ENCODE data around the gene IRS1. TPM values are rescaled to one million over a fixed set of nuclear protein-coding genes. Genes with fewer than 3 reads are reported as not detected.

IRS1 gene
- total and polyA plus RNA-seq, 4 donors, result 3.1 to 36.7 (median 7.9) TPM

- TF ChIP-seq CTCF (IDR thresholded peaks at IDR 0.05; ENCODE audit: control extremely low read depth, extremely low read depth), result no peak
- Histone ChIP-seq H3K4me1 (ENCODE audit: control insufficient read depth in 5 of 5, insufficient read depth in 5 of 5, low read length in 5 of 5) (peaks cover 0 to 23% (median 5%) of the 10 kb centered on the region in 5 donors), H3K9ac (ENCODE audit: insufficient read depth in 1 of 2, low read length in 2 of 2) (no peak overlapping the region), H3K27me3 (ENCODE audit: control insufficient read depth in 3 of 3, insufficient read depth in 3 of 3, low read length in 2 of 3) (no peaks in the 10 kb centered on the region), H3K9me3 (ENCODE audit: control insufficient read depth in 4 of 4, insufficient read depth in 3 of 4, low read length in 3 of 4) (no peaks in the 10 kb centered on the region), H3K4me3 (no peak overlapping the region), H3K27ac (ENCODE audit: low read depth in 1 of 2, low read length in 1 of 2) (no peak overlapping the region), H3K36me3 (ENCODE audit: control insufficient read depth in 4 of 4, insufficient read depth in 4 of 4, low read length in 4 of 4) (no peaks in the 10 kb centered on the region)
- 88 to 90% methylated on average over 2 of the region's 2 CpGs for WGBS, 2 donors
- ATAC-seq (ENCODE audit: insufficient read depth, low FRiP score), result no peak
- no peak for DNase-seq
Observed at GRCh38 chr2:226687641-226688253, 111.9 kb downstream of the IRS1 start.

- Histone ChIP-seq H3K36me3 (ENCODE audit: control insufficient read depth in 4 of 4, insufficient read depth in 4 of 4, low read length in 4 of 4) (no peaks in the 10 kb centered on the region), H3K27ac (ENCODE audit: low read depth in 1 of 2, low read length in 1 of 2) (no peak overlapping the region), H3K9ac (ENCODE audit: insufficient read depth in 1 of 2, low read length in 2 of 2) (no peak overlapping the region), H3K4me1 (ENCODE audit: control insufficient read depth in 5 of 5, insufficient read depth in 5 of 5, low read length in 5 of 5) (peaks cover 0 to 5% (median 0%) of the 10 kb centered on the region in 5 donors), H3K9me3 (ENCODE audit: control insufficient read depth in 4 of 4, insufficient read depth in 3 of 4, low read length in 3 of 4) (no peaks in the 10 kb centered on the region), H3K4me3 (no peak overlapping the region), H3K27me3 (ENCODE audit: control insufficient read depth in 3 of 3, insufficient read depth in 3 of 3, low read length in 2 of 3) (no peaks in the 10 kb centered on the region)
- 77 to 78% methylated on average over 4 of the region's 4 CpGs for WGBS, 2 donors
- no peak for TF ChIP-seq CTCF (IDR thresholded peaks at IDR 0.05; ENCODE audit: control extremely low read depth, extremely low read depth)
- ATAC-seq (ENCODE audit: insufficient read depth, low FRiP score) (no peak), DNase-seq (no peak)
Observed at GRCh38 chr2:226684563-226684959, 115.1 kb downstream of the IRS1 start.

GRCh38 chr2:226683944-226684562, 115.6 kb downstream of the IRS1 start:
- Histone ChIP-seq H3K27ac (ENCODE audit: low read depth in 1 of 2, low read length in 1 of 2) (no peak overlapping the region), H3K27me3 (ENCODE audit: control insufficient read depth in 3 of 3, insufficient read depth in 3 of 3, low read length in 2 of 3) (no peaks in the 10 kb centered on the region), H3K4me1 (ENCODE audit: control insufficient read depth in 5 of 5, insufficient read depth in 5 of 5, low read length in 5 of 5) (peaks cover 0 to 5% (median 0%) of the 10 kb centered on the region in 5 donors), H3K36me3 (ENCODE audit: control insufficient read depth in 4 of 4, insufficient read depth in 4 of 4, low read length in 4 of 4) (no peaks in the 10 kb centered on the region), H3K4me3 (no peak overlapping the region), H3K9me3 (ENCODE audit: control insufficient read depth in 4 of 4, insufficient read depth in 3 of 4, low read length in 3 of 4) (no peaks in the 10 kb centered on the region), H3K9ac (ENCODE audit: insufficient read depth in 1 of 2, low read length in 2 of 2) (no peak overlapping the region)
- ATAC-seq (ENCODE audit: insufficient read depth, low FRiP score) (no peak), DNase-seq (no peak)
- TF ChIP-seq CTCF (IDR thresholded peaks at IDR 0.05; ENCODE audit: control extremely low read depth, extremely low read depth), result no peak
- 89 to 94% methylated on average over 1 of the region's 1 CpG for WGBS, 2 donors

Measured in lung (tissue), 12 donors.